ENCODE data around the gene AFAP1L2.

AFAP1L2 gene

DNA sequence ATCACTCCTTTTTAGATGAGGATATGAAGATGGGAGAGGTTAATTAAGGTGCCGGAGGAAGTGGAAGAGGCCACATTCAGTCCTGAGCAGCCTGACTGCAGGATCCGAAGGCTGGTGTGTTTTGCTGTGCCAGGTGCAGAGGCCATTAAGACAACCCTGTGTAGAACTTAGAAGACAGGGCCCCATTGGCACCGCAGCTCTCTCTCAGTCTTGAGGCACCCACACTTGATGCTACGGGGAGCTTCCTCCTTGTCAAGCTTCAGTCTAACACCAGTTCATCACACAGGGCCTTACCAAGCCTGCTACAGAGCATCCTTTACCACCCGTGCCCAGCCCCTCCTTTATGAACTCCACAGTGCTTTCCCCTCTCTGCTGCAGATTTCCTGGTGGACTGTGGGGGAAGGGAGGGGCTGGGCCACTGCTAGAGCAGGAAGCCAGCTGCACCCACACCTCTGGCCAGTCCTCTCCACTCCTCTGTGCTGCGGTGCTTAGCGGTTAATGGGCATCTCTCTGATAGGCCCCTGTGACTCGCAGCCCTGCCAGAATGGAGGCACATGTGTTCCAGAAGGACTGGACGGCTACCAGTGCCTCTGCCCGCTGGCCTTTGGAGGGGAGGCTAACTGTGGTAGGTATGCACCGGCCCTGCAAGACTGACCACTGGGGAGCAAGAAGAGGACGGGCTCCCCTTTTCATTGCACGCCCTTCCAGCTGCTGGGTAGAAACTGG lies 119.8 kb downstream of the AFAP1L2 start:
- no peak for DNase-seq

DNA sequence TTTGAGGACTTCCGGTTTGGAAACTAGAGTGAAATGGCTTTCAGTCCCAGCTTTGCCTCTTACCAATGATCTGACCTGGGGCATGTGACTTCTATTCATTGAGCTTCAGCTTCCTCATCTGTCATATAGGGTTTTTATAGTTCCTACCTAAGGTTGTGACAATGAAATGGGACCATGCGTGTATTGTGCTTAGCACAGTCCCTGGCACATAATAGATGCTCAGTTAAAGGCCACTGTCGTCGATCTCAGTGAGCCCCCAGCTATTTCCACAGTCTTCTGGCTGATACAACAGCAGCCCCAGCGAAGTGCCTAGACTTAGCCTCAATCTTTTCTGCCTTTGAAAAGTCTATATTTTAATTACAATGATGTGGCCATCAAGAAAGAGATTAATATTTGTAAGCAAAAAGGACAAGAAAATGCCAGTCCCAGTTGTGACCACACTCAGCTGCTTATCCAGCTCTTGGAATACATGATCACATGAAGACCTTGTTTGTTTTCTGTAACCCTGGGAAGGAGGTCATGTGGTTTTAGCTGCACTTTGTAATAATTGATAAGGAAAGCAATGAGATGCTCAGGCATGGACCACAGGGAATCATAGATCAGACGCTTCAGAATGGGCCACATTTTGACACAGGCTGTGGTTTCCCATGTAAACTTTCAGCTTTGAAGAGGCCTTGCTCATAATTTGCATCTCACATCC lies 120.6 kb downstream of the AFAP1L2 start:
- no peak for DNase-seq

GRCh38 chr10:114283091-114283490 lies 121.2 kb downstream of the AFAP1L2 start:
- no peak for DNase-seq

- DNase-seq, result no peak
These were observed 121.8 kb downstream of the AFAP1L2 start for GRCh38 chr10:114282526-114282925.

GRCh38 chr10:114281461-114281860 lies 122.8 kb downstream of the AFAP1L2 start:
- DNase-seq, result no peak

- no peak for DNase-seq
These were observed 123.3 kb downstream of the AFAP1L2 start for GRCh38 chr10:114281006-114281405.

DNA sequence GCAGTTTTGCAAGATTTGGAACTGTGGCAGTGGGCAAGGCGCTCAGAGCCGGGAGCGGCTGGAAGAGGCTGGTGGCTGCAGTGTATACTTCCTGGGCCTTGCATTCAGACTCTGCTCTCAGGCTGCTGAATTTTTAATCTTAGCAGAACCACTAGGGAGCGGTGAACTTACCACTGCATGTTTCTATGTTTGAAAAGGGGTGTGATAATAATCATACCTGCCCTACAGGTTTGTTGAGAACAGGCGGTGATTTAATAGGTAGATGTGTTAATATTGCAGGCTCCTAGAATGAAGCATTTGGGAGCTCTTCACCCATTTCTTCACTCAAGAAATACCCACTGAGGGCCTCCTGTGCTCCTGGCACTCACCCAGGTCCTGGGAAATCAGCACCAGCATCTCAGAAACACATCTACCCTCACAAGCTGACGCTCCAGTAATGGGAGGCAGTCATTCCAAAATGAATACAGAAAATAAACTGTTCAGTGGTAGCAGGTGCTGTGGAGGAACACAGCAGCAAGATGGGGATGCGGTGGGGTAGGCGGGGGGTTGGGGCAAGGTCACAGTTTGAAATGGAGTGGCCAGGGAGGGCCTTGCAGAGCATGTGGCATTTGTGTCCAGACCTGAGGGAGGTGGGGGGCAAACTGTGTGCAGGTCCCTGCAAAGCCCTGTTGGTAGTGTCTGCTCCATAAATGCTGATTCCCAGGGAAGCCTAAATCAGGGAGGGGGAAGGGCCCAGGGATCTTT lies 124.2 kb downstream of the AFAP1L2 start:
- no peak for DNase-seq

GRCh38 chr10:114279289-114279688 lies 125.0 kb downstream of the AFAP1L2 start:
- no peak for DNase-seq

GRCh38 chr10:114278884-114279191 lies 125.5 kb downstream of the AFAP1L2 start:
- DNase-seq, result no peak

- DNase-seq, result no peak
These were observed 126.0 kb downstream of the AFAP1L2 start for GRCh38 chr10:114278140-114278883.

DNA sequence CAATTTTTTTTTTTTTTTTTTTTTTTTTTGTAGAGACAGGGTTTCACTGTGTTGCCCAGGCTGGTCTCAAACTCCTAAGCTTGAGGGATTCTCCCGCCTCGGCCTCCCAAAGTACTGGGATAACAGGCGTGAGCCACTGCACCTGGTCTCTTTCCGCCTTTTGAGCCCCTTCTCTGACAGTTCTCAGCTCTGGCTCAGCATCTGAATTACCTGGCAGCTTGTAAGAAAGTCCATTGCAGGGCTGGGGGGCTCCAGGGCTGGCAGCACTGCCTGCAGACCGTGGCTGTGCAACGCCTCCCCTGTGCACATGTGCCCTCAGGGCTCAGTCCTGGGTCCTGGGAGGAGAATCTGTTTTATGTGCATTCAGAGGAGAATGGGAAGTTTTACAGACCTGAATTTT lies 127.6 kb downstream of the AFAP1L2 start:
- no peak for DNase-seq

DNA sequence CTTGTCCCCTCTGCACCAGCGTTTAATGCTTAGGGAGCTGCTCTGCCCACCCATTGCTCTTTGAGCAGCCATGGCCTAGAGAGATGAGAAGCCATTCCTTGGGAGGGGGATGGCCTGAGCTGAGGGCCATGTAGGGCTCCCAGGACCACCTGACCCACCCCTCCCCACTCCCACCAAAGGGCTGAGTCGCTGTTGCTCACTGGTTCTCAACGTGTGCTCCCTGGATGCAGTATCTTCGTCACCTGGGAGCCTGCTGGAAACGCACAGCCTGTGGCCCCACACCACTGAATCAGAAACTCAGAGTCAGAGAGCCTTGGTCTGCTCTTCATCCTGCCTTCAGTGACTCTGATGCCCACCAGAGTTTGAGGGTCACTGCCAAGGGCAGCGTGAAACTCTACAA lies 128.2 kb downstream of the AFAP1L2 start:
- DNase-seq, result no peak

DNA sequence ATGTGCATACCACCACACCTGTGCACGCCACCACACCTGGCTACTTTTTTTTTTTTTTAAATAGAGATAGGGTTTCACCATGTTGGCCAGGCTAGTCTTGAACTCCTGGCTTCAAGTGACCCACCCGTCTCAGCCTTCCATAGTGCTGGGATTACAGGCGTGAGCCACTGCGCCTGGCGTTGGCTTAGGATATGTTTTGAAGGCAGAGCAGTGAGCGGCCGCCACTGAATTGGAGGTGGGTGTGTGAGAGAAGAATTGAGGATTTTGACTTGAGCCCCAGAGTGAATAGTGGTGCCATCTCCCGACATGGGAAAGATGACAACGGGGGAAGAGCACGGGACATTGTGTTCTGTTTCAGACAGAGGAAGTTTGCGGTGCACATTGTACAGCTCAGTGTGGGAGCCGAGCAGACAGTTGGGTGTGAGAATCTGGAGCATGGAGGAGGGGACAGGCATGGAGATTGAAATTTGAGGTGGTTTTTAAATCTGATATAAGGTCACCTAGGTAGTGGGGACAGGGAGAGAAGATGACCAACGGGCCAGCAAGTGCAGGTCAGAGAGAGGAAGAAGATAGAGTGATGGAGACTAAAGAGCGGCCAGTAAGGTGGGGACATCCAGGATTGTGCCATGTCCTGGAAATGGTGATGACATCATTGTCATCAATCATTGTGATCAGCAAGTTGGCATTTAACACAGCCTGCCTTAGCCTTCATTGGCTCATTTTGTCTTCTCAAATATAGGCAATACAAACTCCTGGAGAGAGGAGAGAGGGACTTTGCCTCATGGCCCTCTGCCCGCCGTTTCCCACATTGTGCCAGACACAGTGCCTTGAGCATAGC lies 129.5 kb downstream of the AFAP1L2 start:
- DNase-seq, result no peak

- no peak for DNase-seq
These were observed 130.4 kb downstream of the AFAP1L2 start for GRCh38 chr10:114273910-114274309.

- DNase-seq, result no peak
These were observed 131.6 kb downstream of the AFAP1L2 start for GRCh38 chr10:114272696-114273095.

DNA sequence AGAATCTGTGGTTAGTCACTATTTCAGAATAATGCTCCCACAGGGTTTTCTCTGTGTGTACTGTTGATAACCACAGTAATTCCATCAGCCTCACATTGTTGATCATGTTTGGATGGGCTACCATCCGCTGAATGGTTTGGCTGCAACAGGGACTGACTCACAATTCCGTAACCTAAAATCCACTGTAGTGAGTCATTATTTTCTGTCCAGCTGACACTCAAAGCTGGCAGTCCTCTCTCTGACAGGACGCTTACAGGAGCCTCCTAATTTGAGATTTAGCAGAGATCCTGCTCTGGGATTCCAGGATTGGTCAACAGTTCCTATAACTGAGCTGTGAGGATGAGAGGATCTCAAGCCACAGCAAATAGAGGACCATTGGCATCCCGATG lies 132.5 kb downstream of the AFAP1L2 start:
- DNase-seq, result no peak

- no peak for DNase-seq
These were observed 133.1 kb downstream of the AFAP1L2 start for GRCh38 chr10:114271075-114271778.

DNA sequence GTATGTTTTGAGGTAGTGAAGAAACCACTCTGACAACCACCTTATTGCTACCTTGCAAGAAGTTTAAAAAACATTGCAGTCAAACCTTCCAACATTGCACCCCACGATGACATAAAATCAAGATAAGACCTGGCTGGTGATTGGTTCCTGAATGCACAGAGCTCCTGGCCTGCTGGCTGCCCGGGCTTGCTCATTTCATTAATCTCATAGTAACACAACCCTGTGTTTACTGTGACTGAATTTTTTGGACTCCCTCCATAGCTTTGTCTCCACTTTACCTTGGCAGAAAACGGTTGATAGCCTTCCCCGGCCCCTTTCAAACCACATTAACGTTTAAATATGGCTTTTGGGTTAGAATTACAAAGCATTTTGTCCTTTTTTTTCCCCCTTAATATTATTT lies 137.8 kb downstream of the AFAP1L2 start:
- DNase-seq, result no peak

DNA sequence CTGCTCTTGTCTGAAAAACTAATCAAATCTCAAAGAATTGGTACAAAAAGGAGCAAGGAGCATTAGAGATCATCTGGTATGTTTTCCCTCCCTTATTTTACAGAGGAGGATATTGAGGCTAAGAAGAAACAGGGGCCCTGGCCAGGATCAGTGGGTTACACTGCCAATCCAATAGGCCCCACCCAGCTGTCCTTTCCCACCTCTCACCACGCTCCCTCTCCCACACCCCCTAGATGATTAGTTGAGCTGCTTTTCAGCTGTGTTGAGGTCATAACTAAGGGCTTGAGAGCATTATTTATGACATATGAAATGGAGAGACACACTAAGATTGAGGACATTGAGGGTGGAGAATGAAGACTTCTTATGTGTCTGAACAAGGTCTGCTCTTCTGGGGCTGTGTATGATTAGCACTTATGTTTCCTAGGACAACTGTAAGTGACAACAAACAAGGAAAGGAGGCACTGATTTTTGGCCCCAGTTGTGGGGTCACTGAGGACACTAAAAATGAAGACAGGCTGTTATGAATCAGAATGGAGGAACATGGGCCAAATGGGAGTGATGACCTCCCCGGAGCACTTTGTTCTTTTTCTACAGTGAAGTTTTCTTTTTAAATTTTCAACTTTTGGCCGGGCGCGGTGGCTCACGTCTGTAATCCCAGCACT lies 138.8 kb downstream of the AFAP1L2 start:
- no peak for DNase-seq

DNA sequence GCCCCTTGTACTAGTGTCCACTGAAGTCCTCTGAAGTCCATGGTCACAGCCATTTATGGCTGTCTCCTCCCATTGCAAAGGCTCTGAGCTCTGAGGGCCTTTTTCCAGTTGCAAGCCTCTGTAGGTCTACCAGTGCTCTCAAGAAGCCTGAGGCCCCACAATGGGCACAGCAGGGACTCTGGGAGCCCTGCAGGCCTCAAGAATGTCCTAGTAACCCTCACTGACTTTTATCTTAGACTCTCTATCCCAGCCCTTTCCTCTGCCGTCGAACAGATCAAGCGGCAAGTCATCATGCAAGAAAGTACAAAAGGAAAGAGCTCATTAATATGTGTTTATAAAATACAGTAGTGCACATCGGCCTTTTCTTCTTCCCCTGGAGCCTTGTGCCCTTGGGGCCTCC lies 141.8 kb downstream of the AFAP1L2 start:
- no peak for DNase-seq

DNA sequence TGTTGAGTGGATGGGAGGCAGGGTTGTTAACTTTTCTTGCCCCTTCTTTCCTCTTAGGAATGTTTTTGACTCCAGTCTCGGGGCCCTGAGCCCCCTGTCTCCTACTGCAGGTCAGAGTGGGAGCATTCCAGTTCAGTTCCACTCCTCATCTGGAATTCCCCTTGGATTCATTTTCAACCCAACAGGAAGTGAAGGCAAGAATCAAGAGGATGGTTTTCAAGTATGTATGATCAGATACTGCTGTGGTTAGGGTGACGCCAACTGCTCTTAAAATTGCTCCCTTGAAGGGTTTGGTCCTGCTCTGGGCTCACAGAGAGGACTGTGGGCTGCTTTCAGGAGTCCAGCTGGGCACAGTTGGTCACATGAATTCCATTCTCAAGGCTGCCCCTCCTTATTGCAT lies 143.2 kb downstream of the AFAP1L2 start:
- no peak for DNase-seq

Measured in CD4-positive, alpha-beta T cell treated with Interleukin-6 for 4 hours (primary cell).